PC-3 (cell line): Measurements from ENCODE around the gene DDX46. TPM values are rescaled to one million over a fixed set of nuclear protein-coding genes. Genes with fewer than 3 reads are reported as not detected.

Source experiments
- ATAC-seq: fragments of 200-7000 bp; cut with Tn5 transposase; 2 replicates; pipeline ENCODE4 v1.9.1; 2020; ENCODE audit warnings: mild to moderate bottlenecking, moderate library complexity
- BruUV-seq: library from RNA; stranded (reverse); fragments of 400-500 nt; replicated peaks from 2 replicates; lab custom pipeline; 2021; lab: Mats Ljungman, UMichigan
- CTCF ChIA-PET: fragments of 300-600 bp; sonication (Branson Sonifier 250); formaldehyde crosslinking; loops from one replicate; lab custom pipeline; 2022; ENCODE audit warnings: antibody characterized with exemption; lab: Charles Lee
- POLR2A ChIA-PET: fragments of 300-600 bp; sonication (Branson Sonifier 250); formaldehyde crosslinking; loops from one replicate; lab custom pipeline; 2022; ENCODE audit warnings: antibody characterized with exemption; ENCODE audit not compliant: unreplicated experiment; lab: Charles Lee
- DNase-seq: peaks from one replicate; pipeline ENCODE4 v3.0.0-alpha.2; 2015
- H2AFZ ChIP-seq: fragments of 300-600 bp; sonication (generic); 2 replicates; pipeline ENCODE4 v1.6.0; 2016; ENCODE audit warnings: antibody characterized with exemption, low read length
- H3F3A ChIP-seq: fragments of 300-600 bp; sonication (generic); one replicate; pipeline ENCODE4 v1.6.0; 2017; ENCODE audit warnings: antibody characterized with exemption, low read length, control low read depth, mild to moderate bottlenecking; ENCODE audit not compliant: unreplicated experiment
- H3K27ac ChIP-seq: fragments of 300-600 bp; sonication (generic); 2 replicates; pipeline ENCODE4 v1.5.1; 2016; ENCODE audit warnings: mild to moderate bottlenecking, low read length
- H3K27me3 ChIP-seq: fragments of 300-600 bp; sonication (generic); 2 replicates; pipeline ENCODE4 v1.6.1; 2016; ENCODE audit warnings: low read length, mixed read lengths
- H3K36me3 ChIP-seq: fragments of 300-600 bp; sonication (generic); 2 replicates; pipeline ENCODE4 v1.6.1; 2016; ENCODE audit warnings: low read depth, mixed run types, low read length, mixed read lengths
- H3K4me1 ChIP-seq: fragments of 300-600 bp; sonication (generic); 2 replicates; pipeline ENCODE4 v1.5.1; 2016; ENCODE audit warnings: low read length; ENCODE audit not compliant: insufficient read depth
- H3K4me2 ChIP-seq: fragments of 300-600 bp; sonication (generic); 2 replicates; pipeline ENCODE4 v1.6.0; 2016; ENCODE audit warnings: low read length
- H3K4me3 ChIP-seq: fragments of 300-600 bp; sonication (generic); 2 replicates; pipeline ENCODE4 v1.5.1; 2016; ENCODE audit warnings: mild to moderate bottlenecking, low read length, mixed read lengths
- H3K79me2 ChIP-seq: fragments of 300-600 bp; sonication (generic); 2 replicates; pipeline ENCODE4 v1.6.1; 2017; ENCODE audit warnings: low read length, mixed read lengths
- H3K9ac ChIP-seq: fragments of 300-600 bp; sonication (generic); 2 replicates; pipeline ENCODE4 v1.6.0; 2016; ENCODE audit warnings: mild to moderate bottlenecking, low read length
- H3K9me2 ChIP-seq: fragments of 300-600 bp; sonication (generic); replicated peaks from 2 replicates; pipeline ENCODE4 v1.6.1; 2016; ENCODE audit warnings: mixed run types, low read length, mixed read lengths
- H3K9me3 ChIP-seq: fragments of 300-600 bp; sonication (generic); 2 replicates; pipeline ENCODE4 v1.6.1; 2016; ENCODE audit warnings: low read length, mixed read lengths
- H4K20me1 ChIP-seq: fragments of 300-600 bp; sonication (generic); 2 replicates; pipeline ENCODE4 v1.6.1; 2016; ENCODE audit warnings: low read length, mixed read lengths
- EZH2 ChIP-seq: fragments of 300-600 bp; sonication (generic); IDR thresholded peaks from one replicate; pipeline ENCODE4 v1.6.1; 2017; ENCODE audit warnings: antibody characterized with exemption, mild to moderate bottlenecking, low read length; ENCODE audit not compliant: unreplicated experiment
- EZH2phosphoT487 ChIP-seq: fragments of 300-600 bp; sonication (generic); IDR thresholded peaks from 2 replicates; pipeline ENCODE4 v1.6.1; 2018; ENCODE audit warnings: mild to moderate bottlenecking, antibody characterized with exemption, low read length, borderline replicate concordance
- intact Hi-C: fragments of 100-400 bp; cut with micrococcal nuclease; formaldehyde crosslinking; loops from 2 replicates; pipeline ENCODE4 v1.9.0; 2023
- total RNA-seq: library from RNA; depleted of rRNA; stranded (reverse); fragments of >200 nt; gene quantifications from 2 replicates; pipeline ENCODE4 v1.2.3, GENCODE V29; 2014
- TF ChIP-seq, protein P1 (sequence below): fragments of 300-600 bp; sonication (generic); conservative IDR thresholded peaks from 2 replicates; pipeline ENCODE4 v1.5.1; 2017; ENCODE audit warnings: antibody characterized with exemption, low read depth, mild to moderate bottlenecking, low read length

DDX46 gene
- total RNA-seq, 1 experiment from 2014 or later: 29.0 TPM

DNA sequence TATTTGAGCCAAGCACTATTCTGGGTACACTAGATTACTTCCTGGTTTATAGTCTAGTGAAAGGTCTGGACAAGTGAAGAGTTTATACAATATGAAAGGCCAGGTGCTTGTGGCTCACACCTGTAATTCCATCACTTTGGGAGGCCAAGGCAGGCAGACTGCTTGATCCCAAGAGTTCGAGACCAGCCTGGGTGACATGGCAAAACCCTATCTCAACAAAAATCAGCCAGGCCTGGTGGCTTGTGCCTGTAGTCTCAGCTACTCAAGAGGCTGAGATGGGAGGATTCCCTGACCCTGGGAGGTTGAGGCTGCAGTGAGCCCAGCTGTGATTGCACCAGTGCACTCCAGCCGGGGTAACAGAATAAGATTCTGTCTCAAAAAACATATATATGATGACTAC, 106.1 kb downstream of the DDX46 start:
- Histone ChIP-seq H3K36me3 (no peaks in the 10 kb centered on the region), H2AFZ (no peak overlapping the region), H3K9me3 (no peaks in the 10 kb centered on the region), H3K4me2 (no peak overlapping the region), H3K9ac (no peak overlapping the region), H4K20me1 (no peaks in the 10 kb centered on the region), H3K27me3 (no peaks in the 10 kb centered on the region), H3K4me1 (no peaks in the 10 kb centered on the region), H3K79me2 (no peaks in the 10 kb centered on the region), H3K27ac (no peak overlapping the region), H3K9me2 (no peaks in the 10 kb centered on the region), H3K4me3 (no peak overlapping the region), H3F3A (no peaks in the 10 kb centered on the region)
- ChIA-PET POLR2A (no interaction called here), CTCF (no interaction called here)
- no TSS peak for BruUV-seq
- TF ChIP-seq, protein P1, sequence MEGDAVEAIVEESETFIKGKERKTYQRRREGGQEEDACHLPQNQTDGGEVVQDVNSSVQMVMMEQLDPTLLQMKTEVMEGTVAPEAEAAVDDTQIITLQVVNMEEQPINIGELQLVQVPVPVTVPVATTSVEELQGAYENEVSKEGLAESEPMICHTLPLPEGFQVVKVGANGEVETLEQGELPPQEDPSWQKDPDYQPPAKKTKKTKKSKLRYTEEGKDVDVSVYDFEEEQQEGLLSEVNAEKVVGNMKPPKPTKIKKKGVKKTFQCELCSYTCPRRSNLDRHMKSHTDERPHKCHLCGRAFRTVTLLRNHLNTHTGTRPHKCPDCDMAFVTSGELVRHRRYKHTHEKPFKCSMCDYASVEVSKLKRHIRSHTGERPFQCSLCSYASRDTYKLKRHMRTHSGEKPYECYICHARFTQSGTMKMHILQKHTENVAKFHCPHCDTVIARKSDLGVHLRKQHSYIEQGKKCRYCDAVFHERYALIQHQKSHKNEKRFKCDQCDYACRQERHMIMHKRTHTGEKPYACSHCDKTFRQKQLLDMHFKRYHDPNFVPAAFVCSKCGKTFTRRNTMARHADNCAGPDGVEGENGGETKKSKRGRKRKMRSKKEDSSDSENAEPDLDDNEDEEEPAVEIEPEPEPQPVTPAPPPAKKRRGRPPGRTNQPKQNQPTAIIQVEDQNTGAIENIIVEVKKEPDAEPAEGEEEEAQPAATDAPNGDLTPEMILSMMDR: no peak
- TF ChIP-seq EZH2phosphoT487 (no peak), EZH2 (no peak)
- no peak for DNase-seq
- no peak for ATAC-seq
- intact Hi-C loops: no loop called here

DNA sequence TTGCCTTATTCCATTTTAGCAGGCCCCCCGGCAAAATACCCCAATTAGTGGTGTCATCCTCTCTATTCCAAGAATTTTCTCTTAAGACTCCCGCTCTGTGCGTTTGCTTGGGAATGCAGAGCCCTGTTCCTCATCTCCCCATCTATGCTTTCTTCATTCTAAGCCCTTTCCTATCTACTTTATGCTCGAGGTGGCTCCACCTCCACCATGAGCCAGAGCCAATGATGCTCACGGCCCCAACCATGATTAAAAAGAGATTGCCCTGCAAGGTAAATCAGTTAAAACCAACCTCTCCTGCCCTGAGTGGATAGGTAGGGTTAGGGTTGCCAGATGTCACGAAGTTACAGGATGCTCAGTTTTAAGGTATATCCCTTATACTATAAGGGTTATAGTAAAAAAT, 114.9 kb downstream of the DDX46 start:
- H3K9me2 ChIP-seq: no peaks in the 10 kb centered on the region
- no peaks in the 10 kb centered on the region for H3K9me3 ChIP-seq
- DNase-seq (no peak), ATAC-seq (no peak)
- peaks cover 6% of the 10 kb centered on the region; the same call in 1 of the 2 replicates for H3K4me1 ChIP-seq
- intact Hi-C loops: no loop called here
- H4K20me1 ChIP-seq: no peaks in the 10 kb centered on the region
- H3K36me3 ChIP-seq: no peaks in the 10 kb centered on the region
- H2AFZ ChIP-seq: peak overlapping the region; percentile 93
- POLR2A ChIA-PET: interaction anchor here (0.6 kb wide), 1 partner anchor 38 kb away, joined by 7 read pairs; no protein-coding TSS in a partner anchor
- no peaks in the 10 kb centered on the region for H3K27me3 ChIP-seq
- H3K79me2 ChIP-seq: peaks cover 15% of the 10 kb centered on the region
- H3K4me3 ChIP-seq: peak overlapping the region; percentile 81; the same call in 1 of the 2 replicates
- no peaks in the 10 kb centered on the region for H3F3A ChIP-seq
- TF ChIP-seq, protein P1: no peak
- TSS peak; percentile 72 for BruUV-seq
- CTCF ChIA-PET: no interaction called here
- no peak overlapping the region for H3K27ac ChIP-seq
- peak overlapping the region; percentile 96 for H3K4me2 ChIP-seq
- H3K9ac ChIP-seq: peak overlapping the region; percentile 80; the same call in 1 of the 2 replicates

DNA sequence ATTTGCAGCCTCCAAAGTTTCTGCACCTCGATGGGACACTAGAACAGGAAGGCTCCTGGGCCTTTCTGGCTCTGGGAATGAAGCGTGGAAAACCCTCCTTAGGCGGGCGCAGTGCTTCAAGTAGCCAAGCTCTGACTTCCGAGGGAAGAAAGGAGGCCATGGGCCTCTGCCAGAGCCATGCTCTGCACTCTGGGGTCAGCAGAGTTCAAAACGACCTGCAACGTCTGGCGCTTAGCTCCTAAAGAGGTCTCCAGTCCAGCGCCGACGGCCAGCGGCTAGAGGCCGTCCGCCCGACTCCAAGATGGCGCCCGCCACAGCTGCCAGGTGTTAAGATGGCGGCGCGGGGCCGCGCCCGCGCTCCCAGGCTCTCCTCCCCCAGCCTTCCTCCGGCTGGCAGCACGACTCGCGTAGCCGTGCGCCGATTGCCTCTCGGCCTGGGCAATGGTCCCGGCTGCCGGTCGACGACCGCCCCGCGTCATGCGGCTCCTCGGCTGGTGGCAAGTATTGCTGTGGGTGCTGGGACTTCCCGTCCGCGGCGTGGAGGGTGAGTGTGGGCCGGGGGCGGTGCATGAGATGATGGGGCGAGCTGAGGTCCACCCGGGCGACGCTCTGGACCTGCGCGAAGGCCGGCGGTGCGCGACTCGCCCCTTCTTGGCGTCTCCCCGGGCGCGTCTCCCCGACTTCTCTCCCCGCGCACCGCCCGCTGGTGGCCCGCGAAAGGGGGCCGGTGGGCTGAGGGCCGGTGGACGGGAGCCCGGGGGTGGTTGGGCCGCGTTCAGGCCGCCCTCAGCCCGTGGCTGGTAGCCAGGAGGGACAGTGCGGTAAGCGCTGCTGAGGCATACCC, 115.6 kb downstream of the DDX46 start, which contains the start of gene TXNDC15:
Gene TXNDC15 (plus strand): TSS at position 385 of the 844 bp plus-strand sequence. CDS start 57 bp downstream, at position 442.
- ChIA-PET POLR2A (no interaction called here), CTCF (no interaction called here)
- Histone ChIP-seq H3K9me2 (no peaks in the 10 kb centered on the region), H3K4me1 (peaks cover 6% of the 10 kb centered on the region; the same call in 1 of the 2 replicates), H3K27me3 (no peaks in the 10 kb centered on the region), H3K36me3 (no peaks in the 10 kb centered on the region), H4K20me1 (no peaks in the 10 kb centered on the region), H3K27ac (peak within 1 kb of the TSS; percentile 47), H3K4me3 (peak within 1 kb of the TSS; percentile 81), H3F3A (no peaks in the 10 kb centered on the region), H3K9me3 (no peaks in the 10 kb centered on the region), H3K79me2 (peaks cover 15% of the 10 kb centered on the region), H3K4me2 (peak within 1 kb of the TSS; percentile 96), H2AFZ (peak within 1 kb of the TSS; percentile 93), H3K9ac (peak within 1 kb of the TSS; percentile 80)
- intact Hi-C loops: no loop called here
- no TSS peak for BruUV-seq
- TF ChIP-seq EZH2 (no peak), EZH2phosphoT487 (no peak)
- TF ChIP-seq, protein P1: no peak
- DNase-seq: peak; percentile 72
- peak; percentile 78 for ATAC-seq
